ENCODE results near the gene ADRB1.

ADRB1 gene

DNA sequence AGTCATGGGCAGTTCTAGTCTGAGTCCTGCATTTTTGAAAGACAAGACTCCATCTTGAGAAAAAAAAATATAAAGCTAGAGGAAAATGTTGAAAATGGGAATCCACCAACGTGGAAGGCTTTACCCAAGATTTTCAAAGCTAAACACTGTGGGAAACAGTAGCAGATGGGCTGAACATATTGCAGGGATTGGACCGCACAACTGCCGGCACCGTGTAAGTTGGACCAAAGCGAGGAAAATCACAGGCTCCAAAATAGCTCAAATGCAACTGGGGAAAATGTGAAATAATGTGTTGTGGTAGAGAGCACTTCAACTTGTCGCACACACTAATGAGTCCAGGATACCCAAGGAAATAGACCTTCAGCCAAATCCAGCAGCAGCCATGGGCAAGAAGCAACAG is 26.4 kb upstream of the ADRB1 start:
- TF ChIP-seq TAF1 (IDR thresholded peaks at IDR 0.05; ENCODE audit: borderline replicate concordance, insufficient read depth, low read length) (no peak), POLR2AphosphoS5 (IDR thresholded peaks at IDR 0.05; ENCODE audit: low read depth, low read length) (no peak), FOXP2 (optimal IDR thresholded peaks at IDR 0.05; ENCODE audit: borderline replicate concordance, extremely low read depth, extremely low read length, insufficient read depth) (no peak)

DNA sequence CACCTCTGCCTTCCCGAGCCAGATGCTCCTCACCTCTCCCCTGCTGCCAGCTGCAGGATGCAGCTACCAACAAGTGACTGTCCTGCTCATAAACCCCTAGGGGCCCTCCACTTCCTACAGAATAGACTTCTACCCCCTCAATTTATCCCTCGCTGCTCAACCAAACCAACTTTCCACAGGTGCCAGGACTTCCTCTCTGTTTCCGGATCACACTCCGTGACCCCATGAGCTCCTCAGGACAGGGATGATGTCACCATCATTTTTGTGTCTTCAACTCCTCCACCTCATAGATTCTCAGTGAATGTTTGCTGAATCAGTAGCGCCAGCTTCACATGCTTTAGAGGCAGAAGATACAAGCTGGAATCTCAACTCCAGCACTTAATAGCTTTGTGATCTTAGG is 25.8 kb upstream of the ADRB1 start:
- TF ChIP-seq, protein P1, sequence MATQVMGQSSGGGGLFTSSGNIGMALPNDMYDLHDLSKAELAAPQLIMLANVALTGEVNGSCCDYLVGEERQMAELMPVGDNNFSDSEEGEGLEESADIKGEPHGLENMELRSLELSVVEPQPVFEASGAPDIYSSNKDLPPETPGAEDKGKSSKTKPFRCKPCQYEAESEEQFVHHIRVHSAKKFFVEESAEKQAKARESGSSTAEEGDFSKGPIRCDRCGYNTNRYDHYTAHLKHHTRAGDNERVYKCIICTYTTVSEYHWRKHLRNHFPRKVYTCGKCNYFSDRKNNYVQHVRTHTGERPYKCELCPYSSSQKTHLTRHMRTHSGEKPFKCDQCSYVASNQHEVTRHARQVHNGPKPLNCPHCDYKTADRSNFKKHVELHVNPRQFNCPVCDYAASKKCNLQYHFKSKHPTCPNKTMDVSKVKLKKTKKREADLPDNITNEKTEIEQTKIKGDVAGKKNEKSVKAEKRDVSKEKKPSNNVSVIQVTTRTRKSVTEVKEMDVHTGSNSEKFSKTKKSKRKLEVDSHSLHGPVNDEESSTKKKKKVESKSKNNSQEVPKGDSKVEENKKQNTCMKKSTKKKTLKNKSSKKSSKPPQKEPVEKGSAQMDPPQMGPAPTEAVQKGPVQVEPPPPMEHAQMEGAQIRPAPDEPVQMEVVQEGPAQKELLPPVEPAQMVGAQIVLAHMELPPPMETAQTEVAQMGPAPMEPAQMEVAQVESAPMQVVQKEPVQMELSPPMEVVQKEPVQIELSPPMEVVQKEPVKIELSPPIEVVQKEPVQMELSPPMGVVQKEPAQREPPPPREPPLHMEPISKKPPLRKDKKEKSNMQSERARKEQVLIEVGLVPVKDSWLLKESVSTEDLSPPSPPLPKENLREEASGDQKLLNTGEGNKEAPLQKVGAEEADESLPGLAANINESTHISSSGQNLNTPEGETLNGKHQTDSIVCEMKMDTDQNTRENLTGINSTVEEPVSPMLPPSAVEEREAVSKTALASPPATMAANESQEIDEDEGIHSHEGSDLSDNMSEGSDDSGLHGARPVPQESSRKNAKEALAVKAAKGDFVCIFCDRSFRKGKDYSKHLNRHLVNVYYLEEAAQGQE (IDR thresholded peaks at IDR 0.05; ENCODE audit: insufficient read depth in 1 of 2, low read depth in 2 of 2, low read length in 2 of 2) = no peak
- TF ChIP-seq FOXP2 (optimal IDR thresholded peaks at IDR 0.05; ENCODE audit: borderline replicate concordance, extremely low read depth, extremely low read length, insufficient read depth) (no peak), TAF1 (IDR thresholded peaks at IDR 0.05; ENCODE audit: borderline replicate concordance, insufficient read depth, low read length) (no peak), SIN3A (IDR thresholded peaks at IDR 0.05; ENCODE audit: borderline replicate concordance, insufficient read depth, low read length) (no peak), POLR2AphosphoS5 (IDR thresholded peaks at IDR 0.05; ENCODE audit: low read depth, low read length) (no peak)

DNA sequence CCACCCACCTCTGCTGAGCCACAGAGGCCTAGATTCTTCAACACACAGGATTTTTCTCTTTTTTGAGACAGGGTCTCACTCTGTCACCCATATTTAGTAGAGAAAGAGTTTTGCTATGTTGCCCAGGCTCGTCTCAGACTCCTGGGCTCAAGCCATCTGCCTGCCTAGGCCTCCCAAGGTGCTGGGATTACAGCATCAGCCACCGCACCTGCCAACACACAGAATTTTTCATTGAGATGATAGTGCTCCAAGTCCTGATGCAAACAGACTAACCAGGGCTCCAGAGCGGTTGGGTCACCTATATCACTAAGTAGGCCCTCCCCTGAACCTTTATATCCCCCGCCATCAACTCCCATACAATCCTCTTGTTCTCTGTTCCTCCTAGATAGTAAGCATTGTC is 24.4 kb upstream of the ADRB1 start:
- TF ChIP-seq TAF1 (IDR thresholded peaks at IDR 0.05; ENCODE audit: borderline replicate concordance, insufficient read depth, low read length) (no peak), FOXP2 (optimal IDR thresholded peaks at IDR 0.05; ENCODE audit: borderline replicate concordance, extremely low read depth, extremely low read length, insufficient read depth) (no peak), SIN3A (IDR thresholded peaks at IDR 0.05; ENCODE audit: borderline replicate concordance, insufficient read depth, low read length) (no peak), POLR2AphosphoS5 (IDR thresholded peaks at IDR 0.05; ENCODE audit: low read depth, low read length) (no peak)
- TF ChIP-seq, protein P1 (IDR thresholded peaks at IDR 0.05; ENCODE audit: insufficient read depth in 1 of 2, low read depth in 2 of 2, low read length in 2 of 2) = no peak

DNA sequence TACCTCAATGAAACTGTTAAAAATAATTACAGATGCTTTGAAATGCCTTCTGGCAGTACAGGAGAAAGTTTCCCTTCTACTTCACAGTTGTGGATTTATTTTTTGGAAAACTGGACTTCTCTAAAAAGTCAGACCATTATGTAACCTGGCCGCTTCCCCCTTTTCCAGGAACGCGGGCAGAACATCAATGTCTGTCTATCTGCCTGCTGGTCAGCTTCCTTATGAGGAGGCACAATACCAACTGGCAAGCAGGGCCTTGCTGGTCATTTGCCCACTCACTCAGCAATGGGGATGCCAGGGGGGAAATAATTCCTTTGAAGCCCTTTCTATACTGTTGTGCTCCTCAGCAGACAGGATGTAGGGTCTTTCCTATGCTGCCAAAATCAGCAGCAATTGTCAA is 22.5 kb upstream of the ADRB1 start:
- TF ChIP-seq TAF1 (IDR thresholded peaks at IDR 0.05; ENCODE audit: borderline replicate concordance, insufficient read depth, low read length) (no peak), FOXP2 (optimal IDR thresholded peaks at IDR 0.05; ENCODE audit: borderline replicate concordance, extremely low read depth, extremely low read length, insufficient read depth) (no peak), POLR2AphosphoS5 (IDR thresholded peaks at IDR 0.05; ENCODE audit: low read depth, low read length) (no peak), SIN3A (IDR thresholded peaks at IDR 0.05; ENCODE audit: borderline replicate concordance, insufficient read depth, low read length) (no peak)
- TF ChIP-seq, protein P1 (IDR thresholded peaks at IDR 0.05; ENCODE audit: insufficient read depth in 1 of 2, low read depth in 2 of 2, low read length in 2 of 2) = no peak

DNA sequence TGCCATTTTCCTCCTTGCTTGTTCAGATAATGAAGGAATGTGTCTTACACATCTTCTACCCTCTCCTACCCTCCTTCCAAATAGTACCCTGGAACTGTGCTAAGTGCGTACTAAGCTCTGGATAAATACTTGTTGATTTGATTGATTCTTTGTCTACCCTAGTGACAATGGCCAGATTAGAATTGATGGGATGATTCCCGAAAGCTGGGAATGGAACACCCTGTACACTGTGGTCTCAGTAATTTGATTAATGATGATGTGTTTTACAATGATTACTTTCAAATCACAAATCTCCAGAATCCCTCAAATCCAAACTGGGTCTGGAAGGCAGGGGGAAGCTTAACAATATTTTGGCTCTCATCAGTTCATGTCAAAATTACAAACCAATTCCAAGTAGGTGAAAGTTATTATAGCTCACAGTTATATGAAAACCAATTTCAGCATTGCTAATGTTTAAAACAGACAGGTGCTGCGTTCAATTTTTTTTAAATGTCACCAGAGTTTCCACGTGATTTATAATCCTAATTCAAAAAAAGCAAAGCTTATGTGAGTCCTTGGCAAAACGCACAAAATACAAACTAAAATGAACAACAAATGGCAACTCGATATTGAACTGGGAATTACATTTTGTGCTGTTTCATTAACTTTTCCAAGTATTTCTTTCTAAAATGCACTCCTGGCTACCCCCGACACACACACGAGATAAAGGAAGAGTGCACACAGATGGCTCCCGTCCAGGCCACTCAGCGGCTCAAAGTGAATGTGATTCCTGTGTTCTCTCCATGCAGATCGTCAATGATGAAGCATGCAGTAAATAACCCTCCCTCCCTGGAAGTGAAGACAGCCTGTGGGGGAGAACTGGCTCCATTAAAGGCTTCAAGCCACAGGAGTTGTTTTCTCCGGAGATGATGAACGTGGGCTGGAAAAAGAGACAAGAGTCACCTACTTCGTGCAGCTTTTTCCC is 21.7 kb upstream of the ADRB1 start:
- TF ChIP-seq, protein P1 (IDR thresholded peaks at IDR 0.05; ENCODE audit: insufficient read depth in 1 of 2, low read depth in 2 of 2, low read length in 2 of 2) = no peak
- TF ChIP-seq POLR2AphosphoS5 (IDR thresholded peaks at IDR 0.05; ENCODE audit: low read depth, low read length) = no peak
- no peak for TF ChIP-seq FOXP2 (optimal IDR thresholded peaks at IDR 0.05; ENCODE audit: borderline replicate concordance, extremely low read depth, extremely low read length, insufficient read depth)
- TF ChIP-seq SIN3A (IDR thresholded peaks at IDR 0.05; ENCODE audit: borderline replicate concordance, insufficient read depth, low read length) = no peak
- TF ChIP-seq TAF1 (IDR thresholded peaks at IDR 0.05; ENCODE audit: borderline replicate concordance, insufficient read depth, low read length) = no peak

Measured in PFSK-1 (cell line).